GM18909 (cell line): ENCODE measurements around the gene HLA-DRB1.
"Not testable (repeated sequence)": the region's sequence is repeated elsewhere in the genome, so short reads cannot be mapped to it uniquely, and the experiment has no call there.

Experiments
- ATAC-seq: cut with Tn5 transposase; IDR thresholded peaks from one replicate; pipeline ENCODE4 v1.9.1; 2021; ENCODE audit warnings: mild to moderate bottlenecking; ENCODE audit not compliant: unreplicated experiment, poor library complexity

HLA-DRB1 gene

GRCh38 chr6:32565511-32565910, 24.1 kb downstream of the HLA-DRB1 start:
- no peak for ATAC-seq

- no peak for ATAC-seq
Measured at GRCh38 chr6:32562940-32563339, 26.7 kb downstream of the HLA-DRB1 start.

- no peak for ATAC-seq
Measured at GRCh38 chr6:32559747-32560146, 29.9 kb downstream of the HLA-DRB1 start.

- ATAC-seq: no peak
Measured at GRCh38 chr6:32558426-32559057, 31.1 kb downstream of the HLA-DRB1 start.

GRCh38 chr6:32554116-32554965, 35.3 kb downstream of the HLA-DRB1 start:
- no peak for ATAC-seq

- no peak for ATAC-seq
Measured at GRCh38 chr6:32553037-32553742, 36.5 kb downstream of the HLA-DRB1 start.

- no peak for ATAC-seq
Measured at GRCh38 chr6:32551410-32551809, 38.2 kb downstream of the HLA-DRB1 start.

GRCh38 chr6:32539839-32540238, 49.8 kb downstream of the HLA-DRB1 start:
- ATAC-seq: no peak

DNA sequence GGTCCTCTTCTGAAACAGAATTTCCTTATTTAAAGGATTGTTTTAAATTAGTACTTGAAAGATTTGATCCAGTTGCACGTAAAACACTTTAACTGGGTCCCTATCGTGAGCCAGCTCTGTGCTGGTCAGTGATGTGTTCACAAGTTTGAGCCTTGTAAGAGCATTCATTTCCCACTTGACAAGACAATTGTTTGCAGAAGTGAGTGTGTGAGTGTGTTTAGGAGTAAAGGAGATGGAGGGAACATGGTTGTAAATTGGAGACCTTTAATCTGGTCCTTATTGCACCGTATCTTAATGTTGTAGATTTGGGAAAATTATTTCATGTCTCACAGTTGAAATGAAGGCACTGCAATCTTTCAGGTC, 59.2 kb downstream of the HLA-DRB1 start:
- not testable (repeated sequence) for ATAC-seq

DNA sequence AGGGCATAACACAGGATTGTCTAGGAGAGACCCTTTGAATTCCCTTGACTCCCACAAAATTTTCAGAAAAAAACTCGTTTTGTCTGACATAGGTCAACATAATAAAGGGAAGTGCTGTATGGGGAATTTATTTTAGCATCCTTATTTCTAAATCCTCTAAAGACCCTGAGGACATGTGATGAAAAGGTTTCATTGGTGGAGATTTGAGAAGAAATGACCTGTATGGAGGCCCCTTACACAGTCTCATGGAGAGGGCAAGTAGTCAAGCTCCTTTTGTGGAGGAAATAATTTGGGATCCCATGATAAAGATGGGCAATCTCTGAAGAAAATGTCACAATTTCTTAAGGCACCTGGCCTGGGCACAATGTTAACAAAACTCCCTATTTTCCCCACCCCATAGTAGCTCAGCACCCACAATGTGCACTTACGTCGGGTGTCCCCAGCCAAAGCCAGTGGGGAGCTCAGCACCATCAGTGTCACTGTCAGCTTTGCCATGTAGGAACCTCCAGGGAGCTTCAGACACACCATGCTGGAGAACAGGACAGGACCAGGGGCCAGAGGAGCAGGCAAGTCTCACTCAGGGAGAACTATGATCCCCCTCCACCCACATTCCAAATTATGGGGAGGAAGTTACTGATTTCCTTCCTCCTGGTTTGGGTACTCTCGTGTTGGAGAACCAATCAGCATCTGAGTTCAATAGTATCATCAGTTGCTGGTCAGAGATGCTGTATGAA, 59.8 kb downstream of the HLA-DRB1 start, which contains the start of gene HLA-DRB5:
Gene HLA-DRB5, minus strand, starts transcription at position 591 of the 734 bp plus-strand sequence. Its CDS starts 63 bp downstream, at position 528.
- no peak for ATAC-seq
